ENCODE results near the gene SIAH1. TPM values are rescaled to one million over a fixed set of nuclear protein-coding genes. Genes with fewer than 3 reads are reported as not detected.
A peak's percentile ranks its signal among the peaks of the same experiment; 100 is the strongest.

SIAH1 gene
- total and polyA plus RNA-seq, 2 experiments from 2014 or later = 38.8 to 45.5 TPM

DNA sequence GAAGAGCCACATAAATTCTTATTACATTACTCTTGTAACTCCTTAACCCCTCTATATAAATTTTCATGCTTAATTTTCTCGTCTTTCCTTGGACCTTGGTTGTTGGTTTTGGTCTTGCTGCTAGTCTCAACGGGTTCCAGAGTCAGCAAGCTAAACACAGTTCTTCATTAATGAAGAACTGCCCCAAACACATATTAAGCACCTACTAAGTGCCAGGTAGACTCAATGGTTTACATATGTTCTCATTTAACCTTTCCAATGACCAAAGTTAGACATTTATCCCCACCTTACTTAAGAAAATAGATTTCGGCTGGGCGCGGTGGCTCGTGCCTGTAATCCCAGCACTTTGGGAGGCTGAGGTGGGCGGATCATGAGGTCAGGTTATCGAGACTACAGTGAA is 15.0 kb downstream of the SIAH1 start:
- Histone ChIP-seq H3K4me3 (no peak overlapping the region), H3K9me2 (replicated peaks; ENCODE audit: insufficient read depth) (no peaks in the 10 kb centered on the region), H2AFZ (no peak overlapping the region), H3K79me2 (peaks cover 97% of the 10 kb centered on the region), H4K20me1 (ENCODE audit: insufficient read depth, poor library complexity, severe bottlenecking) (peaks cover 96% of the 10 kb centered on the region), H3K4me2 (no peak overlapping the region), H3K4me1 (ENCODE audit: insufficient read depth) (peaks cover 33% of the 10 kb centered on the region), H3K27me3 (no peaks in the 10 kb centered on the region), H3K9me3 (ENCODE audit: low read depth) (no peaks in the 10 kb centered on the region), H3K27ac (no peak overlapping the region), H3K36me3 (replicated peaks; ENCODE audit: insufficient read depth, low read depth) (no peaks in the 10 kb centered on the region)
- 97% methylated on average over 8 of the region's 8 CpGs for WGBS (ENCODE audit: low lambda C conversion rate, missing lambda C conversion rate)
- no peak for DNase-seq (ENCODE audit: low spot score)
- TF ChIP-seq EZH2 (IDR thresholded peaks at IDR 0.05; ENCODE audit: borderline replicate concordance) = no peak
- TF ChIP-seq, protein P1, sequence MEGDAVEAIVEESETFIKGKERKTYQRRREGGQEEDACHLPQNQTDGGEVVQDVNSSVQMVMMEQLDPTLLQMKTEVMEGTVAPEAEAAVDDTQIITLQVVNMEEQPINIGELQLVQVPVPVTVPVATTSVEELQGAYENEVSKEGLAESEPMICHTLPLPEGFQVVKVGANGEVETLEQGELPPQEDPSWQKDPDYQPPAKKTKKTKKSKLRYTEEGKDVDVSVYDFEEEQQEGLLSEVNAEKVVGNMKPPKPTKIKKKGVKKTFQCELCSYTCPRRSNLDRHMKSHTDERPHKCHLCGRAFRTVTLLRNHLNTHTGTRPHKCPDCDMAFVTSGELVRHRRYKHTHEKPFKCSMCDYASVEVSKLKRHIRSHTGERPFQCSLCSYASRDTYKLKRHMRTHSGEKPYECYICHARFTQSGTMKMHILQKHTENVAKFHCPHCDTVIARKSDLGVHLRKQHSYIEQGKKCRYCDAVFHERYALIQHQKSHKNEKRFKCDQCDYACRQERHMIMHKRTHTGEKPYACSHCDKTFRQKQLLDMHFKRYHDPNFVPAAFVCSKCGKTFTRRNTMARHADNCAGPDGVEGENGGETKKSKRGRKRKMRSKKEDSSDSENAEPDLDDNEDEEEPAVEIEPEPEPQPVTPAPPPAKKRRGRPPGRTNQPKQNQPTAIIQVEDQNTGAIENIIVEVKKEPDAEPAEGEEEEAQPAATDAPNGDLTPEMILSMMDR (IDR thresholded peaks at IDR 0.05; ENCODE audit: poor library complexity) = no peak
- TF ChIP-seq EZH2phosphoT487 (IDR thresholded peaks at IDR 0.05; ENCODE audit: low read depth, severe bottlenecking, unreplicated experiment) = no peak

DNA sequence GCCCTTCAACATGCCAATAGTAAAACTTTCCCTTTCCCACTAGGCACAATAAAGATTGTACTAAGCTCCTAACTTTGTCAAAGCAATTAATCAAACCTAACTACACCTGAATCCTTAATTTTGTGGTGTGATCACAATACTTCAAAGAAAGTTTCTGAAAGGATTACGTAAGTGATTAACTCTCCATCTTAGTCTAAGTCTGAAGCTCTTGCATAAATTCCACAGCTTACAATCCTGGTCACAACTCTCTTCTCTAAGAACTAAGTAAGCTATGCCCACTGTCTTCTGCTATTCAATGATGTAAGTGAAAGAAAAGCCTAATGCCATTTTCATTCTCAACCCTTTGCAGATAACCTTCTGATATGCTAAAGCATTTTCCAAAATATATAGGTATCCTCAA is 15.4 kb downstream of the SIAH1 start:
- Histone ChIP-seq H3K4me2 (no peak overlapping the region), H3K79me2 (peaks cover 97% of the 10 kb centered on the region), H3K4me3 (no peak overlapping the region), H3K9me2 (replicated peaks; ENCODE audit: insufficient read depth) (no peaks in the 10 kb centered on the region), H4K20me1 (ENCODE audit: insufficient read depth, poor library complexity, severe bottlenecking) (peaks cover 96% of the 10 kb centered on the region), H3K27me3 (no peaks in the 10 kb centered on the region), H3K4me1 (ENCODE audit: insufficient read depth) (peaks cover 33% of the 10 kb centered on the region), H2AFZ (no peak overlapping the region), H3K9me3 (ENCODE audit: low read depth) (no peaks in the 10 kb centered on the region), H3K27ac (no peak overlapping the region), H3K36me3 (replicated peaks; ENCODE audit: insufficient read depth, low read depth) (no peaks in the 10 kb centered on the region)
- 88% methylated on average over 1 of the region's 1 CpG for WGBS (ENCODE audit: low lambda C conversion rate, missing lambda C conversion rate)
- TF ChIP-seq EZH2 (IDR thresholded peaks at IDR 0.05; ENCODE audit: borderline replicate concordance) (no peak), EZH2phosphoT487 (IDR thresholded peaks at IDR 0.05; ENCODE audit: low read depth, severe bottlenecking, unreplicated experiment) (no peak)
- TF ChIP-seq, protein P1 (IDR thresholded peaks at IDR 0.05; ENCODE audit: poor library complexity) = no peak
- DNase-seq (ENCODE audit: low spot score) = no peak

DNA sequence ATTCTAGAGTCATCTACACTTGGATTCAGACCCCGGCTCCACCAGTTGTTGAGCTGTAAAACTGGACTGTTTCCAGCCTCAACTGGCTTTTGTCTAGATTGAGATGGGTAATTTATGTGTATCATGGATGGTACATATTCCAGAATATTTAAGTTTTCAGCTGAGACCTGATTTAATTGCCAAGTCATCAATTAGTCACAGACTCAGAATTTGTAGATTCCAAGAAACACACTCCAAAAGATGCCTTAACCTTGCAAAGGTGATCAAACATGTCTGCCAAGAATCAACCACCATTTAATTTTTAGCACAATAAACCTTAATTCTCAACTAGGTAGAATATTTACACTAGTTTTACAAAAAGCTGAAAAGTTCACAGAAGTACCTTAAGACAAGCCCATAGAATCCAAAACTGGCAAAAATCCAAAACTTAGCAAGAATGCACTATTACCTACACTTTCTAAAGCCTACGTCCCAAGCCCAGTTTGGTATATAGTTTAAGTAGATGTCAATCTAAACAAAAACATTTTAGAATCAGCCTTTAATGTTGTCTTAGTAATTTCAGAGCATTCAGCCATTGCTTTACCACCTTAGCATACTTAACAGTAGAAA is 17.7 kb downstream of the SIAH1 start:
- no peak for DNase-seq (ENCODE audit: low spot score)
- H3K27ac ChIP-seq = peak overlapping the region; percentile 97
- H3K9me2 ChIP-seq (replicated peaks; ENCODE audit: insufficient read depth) = no peaks in the 10 kb centered on the region
- H3K27me3 ChIP-seq = no peaks in the 10 kb centered on the region
- peaks cover 97% of the 10 kb centered on the region for H3K79me2 ChIP-seq
- no peak overlapping the region for H2AFZ ChIP-seq
- no peaks in the 10 kb centered on the region for H3K36me3 ChIP-seq (replicated peaks; ENCODE audit: insufficient read depth, low read depth)
- no peak overlapping the region for H3K4me3 ChIP-seq
- peak overlapping the region; percentile 91 for H3K4me2 ChIP-seq
- H3K9me3 ChIP-seq (ENCODE audit: low read depth) = no peaks in the 10 kb centered on the region
- H3K4me1 ChIP-seq (ENCODE audit: insufficient read depth) = peaks cover 28% of the 10 kb centered on the region
- H4K20me1 ChIP-seq (ENCODE audit: insufficient read depth, poor library complexity, severe bottlenecking) = peaks cover 94% of the 10 kb centered on the region
- TF ChIP-seq, protein P1 (IDR thresholded peaks at IDR 0.05; ENCODE audit: poor library complexity) = no peak
- TF ChIP-seq EZH2 (IDR thresholded peaks at IDR 0.05; ENCODE audit: borderline replicate concordance) (no peak), EZH2phosphoT487 (IDR thresholded peaks at IDR 0.05; ENCODE audit: low read depth, severe bottlenecking, unreplicated experiment) (no peak)
- WGBS (ENCODE audit: low lambda C conversion rate, missing lambda C conversion rate) = 80% methylated on average over 2 of the region's 2 CpGs

Data from hepatocyte (in vitro differentiated cells).